Suprapubic skin (tissue), 4 donors: ENCODE results near the gene ANKRD60. TPM values are rescaled to one million over a fixed set of nuclear protein-coding genes. Genes with fewer than 3 reads are reported as not detected.

Source experiments
- DNase-seq, 2 donors: peaks; one replicate each; pipeline ENCODE4 v3.0.0-alpha.2; 2019; ENCODE audit warnings: low spot score in 2 of 2
- H3K27ac ChIP-seq: fragments of 200-600 bp; sonication (generic); one replicate; pipeline ENCODE4 v1.5.1; 2019
- H3K27me3 ChIP-seq: fragments of 200-600 bp; sonication (generic); one replicate; pipeline ENCODE4 v1.5.1; 2019
- H3K36me3 ChIP-seq: fragments of 200-600 bp; sonication (generic); one replicate; pipeline ENCODE4 v1.5.1; 2019
- H3K4me1 ChIP-seq: fragments of 200-600 bp; sonication (generic); one replicate; pipeline ENCODE4 v1.5.1; 2019
- H3K4me3 ChIP-seq: fragments of 200-600 bp; sonication (generic); one replicate; pipeline ENCODE4 v1.5.1; 2019; ENCODE audit warnings: mild to moderate bottlenecking
- H3K9me3 ChIP-seq: fragments of 200-600 bp; sonication (generic); one replicate; pipeline ENCODE4 v1.5.1; 2019
- EP300 ChIP-seq: sonication (generic); formaldehyde crosslinking; IDR thresholded peaks from one replicate; pipeline ENCODE4 v1.6.1; 2017; ENCODE audit warnings: antibody characterized with exemption
- POLR2A ChIP-seq, 2 donors: fragments of 450-650 bp; IDR thresholded peaks; one replicate each; pipeline ENCODE4 v1.6.1; 2017; ENCODE audit warnings: antibody characterized with exemption in 2 of 2, mild to moderate bottlenecking in 2 of 2, moderate library complexity in 2 of 2
- POLR2AphosphoS5 ChIP-seq, 3 donors: sonication (generic); formaldehyde crosslinking; IDR thresholded peaks; one replicate each; pipeline ENCODE4 v1.6.1; 2017; ENCODE audit warnings: antibody characterized with exemption in 3 of 3
- WGBS: methylation state at CpG from one replicate; pipeline ENCODE4 v1.1.5; 2018; 5-methylcytosine and 5-hydroxymethylcytosine counted together
- total RNA-seq, 4 donors: library from RNA; depleted of rRNA; stranded (reverse); fragments of >200 nt; gene quantifications; one replicate each; pipeline ENCODE4 v1.1.0, GENCODE V29; 2016
- TF ChIP-seq, protein P1 (sequence below), 2 donors: fragments of 200-600 bp in 1 of 2; fragments of 450-650 bp in 1 of 2; sonication (generic) in 1 of 2; IDR thresholded peaks; one replicate each; pipeline ENCODE4 v1.5.1; 2016 to 2019; ENCODE audit warnings: antibody characterized with exemption in 2 of 2, mild to moderate bottlenecking in 1 of 2, moderate library complexity in 1 of 2

Gene ANKRD60
- total RNA-seq, 4 donors from 2014 or later, result not detected

DNA sequence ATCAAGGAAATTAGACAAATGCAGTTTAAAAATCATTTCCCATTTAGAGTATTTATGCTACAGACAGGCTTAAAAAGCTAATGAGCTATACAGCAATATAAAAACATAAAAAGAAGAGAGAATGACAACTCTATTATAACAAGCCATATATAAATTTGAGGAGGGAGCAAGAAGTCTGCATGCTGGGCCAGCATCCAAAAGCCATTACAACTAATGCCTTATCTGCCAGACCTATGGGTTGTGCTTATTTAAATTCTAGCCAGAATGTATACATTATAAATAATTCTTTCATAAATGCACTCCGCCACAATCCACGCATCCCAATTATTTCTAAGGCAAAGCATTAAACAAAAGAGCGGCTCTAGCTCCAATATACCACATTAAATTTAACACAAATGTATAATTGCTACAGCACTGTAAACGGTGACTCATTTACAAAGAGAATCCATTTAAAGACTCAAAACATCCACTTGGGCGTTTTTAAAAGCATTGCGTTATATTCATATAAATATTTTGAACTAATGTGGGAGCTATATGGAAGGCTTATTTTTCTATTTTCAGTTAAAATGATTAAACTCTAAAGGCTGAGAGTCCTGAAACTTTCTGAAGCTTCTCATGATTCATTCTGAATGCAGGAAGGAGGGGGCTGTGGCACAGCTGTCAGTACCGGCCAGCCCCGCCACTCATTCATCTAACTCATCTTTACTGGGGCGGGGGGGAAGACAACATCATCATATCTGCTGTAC is 43.3 kb upstream of the ANKRD60 start:
- H3K27me3 ChIP-seq, result no peaks in the 10 kb centered on the region
- 90% methylated on average over 9 of the region's 9 CpGs for WGBS
- H3K27ac ChIP-seq, result no peak overlapping the region
- peaks cover 17% of the 10 kb centered on the region for H3K36me3 ChIP-seq
- TF ChIP-seq POLR2AphosphoS5 (IDR thresholded peaks at IDR 0.05) (no peak), POLR2A (IDR thresholded peaks at IDR 0.05) (no peak), EP300 (no peak)
- TF ChIP-seq, protein P1, sequence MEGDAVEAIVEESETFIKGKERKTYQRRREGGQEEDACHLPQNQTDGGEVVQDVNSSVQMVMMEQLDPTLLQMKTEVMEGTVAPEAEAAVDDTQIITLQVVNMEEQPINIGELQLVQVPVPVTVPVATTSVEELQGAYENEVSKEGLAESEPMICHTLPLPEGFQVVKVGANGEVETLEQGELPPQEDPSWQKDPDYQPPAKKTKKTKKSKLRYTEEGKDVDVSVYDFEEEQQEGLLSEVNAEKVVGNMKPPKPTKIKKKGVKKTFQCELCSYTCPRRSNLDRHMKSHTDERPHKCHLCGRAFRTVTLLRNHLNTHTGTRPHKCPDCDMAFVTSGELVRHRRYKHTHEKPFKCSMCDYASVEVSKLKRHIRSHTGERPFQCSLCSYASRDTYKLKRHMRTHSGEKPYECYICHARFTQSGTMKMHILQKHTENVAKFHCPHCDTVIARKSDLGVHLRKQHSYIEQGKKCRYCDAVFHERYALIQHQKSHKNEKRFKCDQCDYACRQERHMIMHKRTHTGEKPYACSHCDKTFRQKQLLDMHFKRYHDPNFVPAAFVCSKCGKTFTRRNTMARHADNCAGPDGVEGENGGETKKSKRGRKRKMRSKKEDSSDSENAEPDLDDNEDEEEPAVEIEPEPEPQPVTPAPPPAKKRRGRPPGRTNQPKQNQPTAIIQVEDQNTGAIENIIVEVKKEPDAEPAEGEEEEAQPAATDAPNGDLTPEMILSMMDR (IDR thresholded peaks at IDR 0.05), result no peak
- H3K4me3 ChIP-seq, result no peak overlapping the region
- H3K4me1 ChIP-seq, result no peaks in the 10 kb centered on the region
- no peaks in the 10 kb centered on the region for H3K9me3 ChIP-seq
- no peak for DNase-seq

DNA sequence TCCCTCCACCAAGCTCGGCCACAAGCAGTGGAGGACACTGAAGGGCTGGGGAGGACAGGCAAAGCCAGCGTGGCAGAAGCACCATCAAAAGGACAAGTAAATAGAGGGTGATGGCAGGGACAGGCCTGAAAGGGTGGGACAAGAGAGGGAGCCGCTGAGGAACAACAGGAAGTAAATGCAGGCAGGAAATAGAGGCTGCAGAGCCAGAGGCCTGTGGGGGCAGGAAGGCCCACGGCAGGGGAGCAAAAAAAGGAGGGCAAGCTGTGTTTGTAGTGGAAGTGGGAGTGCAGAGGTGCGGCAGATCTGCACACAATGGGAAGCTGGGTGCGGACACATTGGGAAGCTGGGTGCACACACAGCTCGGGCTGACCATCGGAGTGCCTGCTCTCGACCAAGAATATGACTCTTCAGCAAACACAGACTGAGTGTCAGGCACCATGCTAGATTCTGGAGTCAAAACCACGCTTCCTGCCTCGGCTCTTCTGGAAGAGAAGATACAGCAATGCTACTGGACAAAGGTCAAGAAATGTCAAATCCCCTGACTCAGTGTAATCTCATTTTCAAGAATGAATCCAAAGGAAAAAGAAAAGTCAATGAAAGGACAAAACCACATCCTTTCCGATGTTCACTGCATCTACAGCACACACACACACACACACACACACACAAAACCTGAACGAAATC is 40.6 kb upstream of the ANKRD60 start:
- H3K27me3 ChIP-seq, result no peaks in the 10 kb centered on the region
- peaks cover 42% of the 10 kb centered on the region for H3K36me3 ChIP-seq
- H3K4me1 ChIP-seq, result no peaks in the 10 kb centered on the region
- no peak overlapping the region for H3K27ac ChIP-seq
- DNase-seq, result no peak
- 79% methylated on average over 13 of the region's 13 CpGs for WGBS
- H3K9me3 ChIP-seq, result no peaks in the 10 kb centered on the region
- H3K4me3 ChIP-seq, result no peak overlapping the region
- TF ChIP-seq EP300 (no peak), POLR2AphosphoS5 (IDR thresholded peaks at IDR 0.05) (no peak), POLR2A (IDR thresholded peaks at IDR 0.05) (no peak)
- TF ChIP-seq, protein P1 (IDR thresholded peaks at IDR 0.05), result no peak

DNA sequence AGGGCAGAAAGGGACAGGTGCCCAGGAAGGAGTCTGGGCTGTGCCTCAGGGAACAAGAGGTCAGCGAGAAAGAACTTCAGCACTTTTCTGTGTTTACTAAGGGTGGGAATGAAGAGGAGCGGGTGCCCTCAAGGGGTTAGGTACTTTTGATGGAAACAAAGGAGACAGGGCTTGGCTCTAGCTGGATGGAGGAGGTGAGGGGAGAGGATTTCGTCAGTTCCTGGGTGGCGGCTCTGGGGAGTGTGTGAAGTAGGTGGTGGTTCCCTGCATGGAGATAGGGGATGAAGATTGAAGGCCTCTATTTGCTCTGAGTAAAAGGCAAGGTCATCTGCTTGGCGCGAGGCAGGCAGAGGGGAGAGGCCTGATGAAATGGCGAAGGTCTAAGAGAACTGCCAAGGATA is 40.0 kb upstream of the ANKRD60 start:
- no peak for DNase-seq
- TF ChIP-seq POLR2AphosphoS5 (IDR thresholded peaks at IDR 0.05) (no peak), POLR2A (IDR thresholded peaks at IDR 0.05) (no peak), EP300 (no peak)
- TF ChIP-seq, protein P1 (IDR thresholded peaks at IDR 0.05), result no peak
- H3K27me3 ChIP-seq, result no peaks in the 10 kb centered on the region
- H3K4me1 ChIP-seq, result no peaks in the 10 kb centered on the region
- no peak overlapping the region for H3K27ac ChIP-seq
- 93% methylated on average over 7 of the region's 7 CpGs for WGBS
- peaks cover 48% of the 10 kb centered on the region for H3K36me3 ChIP-seq
- H3K4me3 ChIP-seq, result no peak overlapping the region
- no peaks in the 10 kb centered on the region for H3K9me3 ChIP-seq

DNA sequence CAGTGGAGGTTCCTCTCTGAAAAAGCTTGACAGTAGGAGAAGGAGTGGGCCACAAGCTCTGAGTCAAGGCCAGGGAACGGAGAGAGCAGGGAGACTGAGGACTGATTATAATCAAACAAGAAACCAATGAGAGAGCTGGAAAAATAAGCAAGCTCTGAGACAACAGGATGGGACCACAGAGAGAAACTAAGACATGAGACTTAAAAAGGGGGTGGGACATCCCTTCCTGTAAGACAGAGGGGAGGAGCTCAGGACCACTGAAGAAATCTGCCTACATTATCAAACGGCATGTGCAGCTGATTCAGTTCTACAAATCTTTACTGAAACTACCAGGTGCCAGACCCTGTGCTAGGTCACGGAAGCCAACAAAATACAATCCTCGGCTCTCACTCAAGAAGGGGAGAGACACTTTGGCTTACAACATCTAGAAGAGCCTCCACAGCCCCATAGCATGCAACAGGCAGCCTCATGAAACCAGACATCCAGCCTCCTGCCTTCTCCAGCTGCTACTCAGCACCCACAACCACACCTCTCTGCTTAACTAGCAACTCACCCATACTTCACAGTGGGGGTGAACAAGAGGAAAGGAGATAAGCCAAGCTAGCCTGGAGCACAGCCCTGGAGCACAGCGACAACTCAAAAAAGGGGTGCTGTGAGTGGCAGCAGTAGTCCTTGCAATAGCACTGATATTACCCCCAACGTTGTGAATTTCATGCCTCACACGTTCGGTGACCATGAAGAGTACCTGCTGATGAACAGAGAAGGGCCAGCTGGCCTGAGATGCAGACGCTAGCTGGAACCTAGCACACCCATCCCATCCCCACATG is 39.1 kb upstream of the ANKRD60 start:
- WGBS, result 85% methylated on average over 9 of the region's 9 CpGs
- Histone ChIP-seq H3K27ac (no peak overlapping the region), H3K36me3 (peaks cover 56% of the 10 kb centered on the region)

More for the DNA sequence above, 39.1 kb upstream of the ANKRD60 start:
- TF ChIP-seq EP300 (no peak), POLR2AphosphoS5 (IDR thresholded peaks at IDR 0.05) (no peak), POLR2A (IDR thresholded peaks at IDR 0.05) (no peak)
- TF ChIP-seq, protein P1 (IDR thresholded peaks at IDR 0.05), result no peak
- H3K9me3 ChIP-seq, result no peaks in the 10 kb centered on the region
- no peaks in the 10 kb centered on the region for H3K27me3 ChIP-seq
- H3K4me3 ChIP-seq, result no peak overlapping the region
- DNase-seq, result no peak
- no peaks in the 10 kb centered on the region for H3K4me1 ChIP-seq
